Right lobe of liver (tissue), 4 donors: ENCODE data around the gene OTUD5.

Experiments used
- CTCF ChIP-seq, 4 donors: fragments of 200-600 bp in 3 of 4; fragments of 450-650 bp in 1 of 4; IDR thresholded peaks; one replicate each; pipeline versions ENCODE4 v1.5.1 to v1.8.0; 2016 to 2022; ENCODE audit warnings: antibody characterized with exemption in 4 of 4, mild to moderate bottlenecking in 2 of 4
- POLR2A ChIP-seq: fragments of 450-650 bp; IDR thresholded peaks from one replicate; pipeline ENCODE4 v1.6.1; 2017; ENCODE audit warnings: antibody characterized with exemption, mild to moderate bottlenecking
- donor health status: DM: no; HTN: no; CAD: no.
- donor health status: DM: no; HTN: no; CAD: no.
- donor health status: DM: no; HTN: yes; CAD: no.

- TF ChIP-seq CTCF (IDR thresholded peaks at IDR 0.05) (peak in 1 of 4 donors; percentile 5), POLR2A (peak; percentile 98)
These were observed 38.6 kb downstream of the OTUD5 start, which contains the start of gene PIM2 for GRCh38 chrX:48918643-48919340.
